GM23338 (cell line): ENCODE results near the gene SPATS2. TPM values are rescaled to one million over a fixed set of nuclear protein-coding genes. Genes with fewer than 3 reads are reported as not detected.

Experiments
- ATAC-seq: fragments of 200-7000 bp; cut with Tn5 transposase; 3 replicates; pipeline ENCODE4 v1.9.1; 2020
- DNase-seq: peaks from one replicate; pipeline ENCODE4 v3.0.0-alpha.2; 2015; ENCODE audit warnings: low spot score
- H2AFZ ChIP-seq: fragments of 200-600 bp; sonication (generic); 2 replicates; pipeline ENCODE4 v1.8.0; 2016; ENCODE audit warnings: antibody characterized with exemption, mild to moderate bottlenecking, moderate library complexity
- H3F3A ChIP-seq: fragments of 200-600 bp; sonication (generic); replicated peaks from 2 replicates; pipeline ENCODE4 v1.8.0; 2017; ENCODE audit warnings: antibody characterized with exemption, mixed run types, low read depth
- H3K27ac ChIP-seq: fragments of 200-600 bp; sonication (generic); 2 replicates; pipeline ENCODE4 v1.6.1; 2016; ENCODE audit warnings: low read depth
- H3K27me3 ChIP-seq: fragments of 200-600 bp; sonication (generic); 2 replicates; pipeline ENCODE4 v1.8.0; 2016; ENCODE audit warnings: mild to moderate bottlenecking, mixed run types, moderate library complexity; ENCODE audit not compliant: insufficient read depth
- H3K36me3 ChIP-seq: fragments of 200-600 bp; sonication (generic); 2 replicates; pipeline ENCODE4 v1.8.0; 2016; ENCODE audit warnings: mild to moderate bottlenecking; ENCODE audit not compliant: insufficient read depth
- H3K4me1 ChIP-seq: fragments of 200-600 bp; sonication (generic); 2 replicates; pipeline ENCODE4 v1.8.0; 2016; ENCODE audit warnings: mild to moderate bottlenecking, moderate library complexity; ENCODE audit not compliant: insufficient read depth
- H3K4me2 ChIP-seq: fragments of 200-600 bp; sonication (generic); 2 replicates; pipeline ENCODE4 v1.7.1; 2017; ENCODE audit warnings: mixed run types
- H3K4me3 ChIP-seq: fragments of 200-600 bp; sonication (generic); 2 replicates; pipeline ENCODE4 v1.6.1; 2016; ENCODE audit warnings: mixed run types
- H3K79me2 ChIP-seq: fragments of 200-600 bp; sonication (generic); replicated peaks from 2 replicates; pipeline ENCODE4 v1.8.0; 2017; ENCODE audit warnings: mild to moderate bottlenecking; ENCODE audit not compliant: insufficient read depth
- H3K9me2 ChIP-seq: fragments of 200-600 bp; sonication (generic); 2 replicates; pipeline ENCODE4 v1.8.0; 2017; ENCODE audit not compliant: insufficient read depth
- H4K20me1 ChIP-seq: fragments of 200-600 bp; sonication (generic); replicated peaks from 2 replicates; pipeline ENCODE4 v1.8.0; 2017; ENCODE audit warnings: mild to moderate bottlenecking; ENCODE audit not compliant: insufficient read depth
- H3K27ac Mint-ChIP-seq: 2 replicates; pipeline ENCODE4 v1.8.0; 2020; ENCODE audit warnings: inconsistent platforms, mild to moderate bottlenecking, moderate library complexity, mixed read lengths
- H3K27me3 Mint-ChIP-seq: 3 replicates; pipeline ENCODE4 v1.8.0; 2022; ENCODE audit warnings: low read depth, mild to moderate bottlenecking, moderate library complexity, mixed read lengths, inconsistent platforms; ENCODE audit not compliant: insufficient read depth, poor library complexity
- H3K36me3 Mint-ChIP-seq: 3 replicates; pipeline ENCODE4 v1.8.0; 2021; ENCODE audit warnings: low read depth, mild to moderate bottlenecking, inconsistent platforms, moderate library complexity, mixed read lengths
- H3K4me1 Mint-ChIP-seq: 3 replicates; pipeline ENCODE4 v1.8.0; 2020; ENCODE audit warnings: mild to moderate bottlenecking, inconsistent platforms, mixed read lengths
- H3K4me3 Mint-ChIP-seq: 3 replicates; pipeline ENCODE4 v1.8.0; 2021; ENCODE audit warnings: moderate library complexity, mild to moderate bottlenecking, inconsistent platforms, mixed read lengths
- H3K9me3 Mint-ChIP-seq: 3 replicates; pipeline ENCODE4 v1.8.0; 2020; ENCODE audit warnings: moderate library complexity, mild to moderate bottlenecking, inconsistent platforms, mixed read lengths
- CREB1 ChIP-seq: fragments of 250-450 bp; sonication (Bioruptor Pico); IDR thresholded peaks from 2 replicates; pipeline ENCODE4 v1.5.0; 2020; ENCODE audit warnings: low read depth, mild to moderate bottlenecking, moderate library complexity
- CTCF ChIP-seq, 2 experiments: fragments of 200-600 bp in 1 of 2; sonication (generic) in 1 of 2; conservative IDR thresholded peaks; 2 replicates each; pipeline versions ENCODE4 v1.5.1 to v1.6.1; 2016 to 2017; ENCODE audit warnings: antibody characterized with exemption in 2 of 2, low read depth in 2 of 2, mild to moderate bottlenecking in 2 of 2, moderate library complexity in 1 of 2
- ETS1 ChIP-seq: IDR thresholded peaks from 2 replicates; pipeline ENCODE4 v1.6.1; 2016; ENCODE audit warnings: antibody characterized with exemption
- EZH2 ChIP-seq: fragments of 200-600 bp; sonication (generic); IDR thresholded peaks from one replicate; pipeline ENCODE4 v1.8.0; 2017; ENCODE audit warnings: antibody characterized with exemption, mild to moderate bottlenecking, low read depth; ENCODE audit not compliant: unreplicated experiment
- EZH2phosphoT487 ChIP-seq: fragments of 200-600 bp; sonication (generic); IDR thresholded peaks from one replicate; pipeline ENCODE4 v1.8.1; 2018; ENCODE audit warnings: antibody characterized with exemption; ENCODE audit not compliant: unreplicated experiment
- JUNB ChIP-seq: IDR thresholded peaks from one replicate; pipeline ENCODE4 v1.6.1; 2016; ENCODE audit warnings: antibody characterized with exemption; ENCODE audit not compliant: unreplicated experiment
- NANOG ChIP-seq: IDR thresholded peaks from 2 replicates; pipeline ENCODE4 v1.6.1; 2016; ENCODE audit warnings: antibody characterized with exemption, borderline replicate concordance
- POLR2AphosphoS5 ChIP-seq: IDR thresholded peaks from 2 replicates; pipeline ENCODE4 v1.6.1; 2016; ENCODE audit warnings: antibody characterized with exemption, low read depth
- REST ChIP-seq: IDR thresholded peaks from one replicate; pipeline ENCODE4 v1.6.1; 2018; ENCODE audit warnings: antibody characterized with exemption; ENCODE audit not compliant: unreplicated experiment
- STAT1 ChIP-seq: IDR thresholded peaks from one replicate; pipeline ENCODE4 v1.6.1; 2016; ENCODE audit warnings: antibody characterized with exemption; ENCODE audit not compliant: unreplicated experiment
- ZNF114 ChIP-seq: fragments of 250-450 bp; sonication (Bioruptor Pico); IDR thresholded peaks from 2 replicates; pipeline ENCODE4 v1.5.0; 2020; ENCODE audit warnings: mild to moderate bottlenecking, moderate library complexity
- ZNF331 ChIP-seq: fragments of 250-450 bp; sonication (Bioruptor Pico); IDR thresholded peaks from 2 replicates; pipeline ENCODE4 v1.5.0; 2020; ENCODE audit warnings: low read depth, mild to moderate bottlenecking, moderate library complexity
- ZNF462 ChIP-seq: fragments of 250-450 bp; sonication (Bioruptor Pico); IDR thresholded peaks from 2 replicates; pipeline ENCODE4 v1.5.0; 2020; ENCODE audit warnings: mild to moderate bottlenecking, moderate library complexity
- polyA plus RNA-seq: library from polyadenylated mRNA; unstranded; fragments of >200 nt; fragmentation: Nextera tagmentation; extraction: Ambion mirVana; gene quantifications from 2 replicates; pipeline ENCODE4 v1.2.1, GENCODE V29; 2016
- total RNA-seq: library from RNA; depleted of rRNA; stranded (reverse); fragments of >200 nt; shearing (Covaris generic); gene quantifications from 2 replicates; pipeline ENCODE4 v1.2.3, GENCODE V29; 2014

The SPATS2 gene
- total and polyA plus RNA-seq, 2 experiments from 2014 or later = 20.6 to 61.0 TPM

GRCh38 chr12:49537752-49538509, 170.7 kb downstream of the SPATS2 start:
- no peaks in the 10 kb centered on the region; the same call in 1 of the 3 replicates for H3K9me3 Mint-ChIP-seq
- H4K20me1 ChIP-seq = peaks cover 4% of the 10 kb centered on the region; the same call in 1 of the 2 replicates

More at GRCh38 chr12:49537752-49538509, 170.7 kb downstream of the SPATS2 start:
- DNase-seq (peak; percentile 69), ATAC-seq (peak; percentile 37)
- no peaks in the 10 kb centered on the region; the same call in 2 of the 3 replicates for H3K36me3 Mint-ChIP-seq
- peaks cover 27% of the 10 kb centered on the region for H3K4me1 Mint-ChIP-seq
- Histone ChIP-seq H3K79me2 (no peaks in the 10 kb centered on the region), H3K9me2 (no peaks in the 10 kb centered on the region), H3K27ac (no peak overlapping the region), H3K4me1 (peaks cover 17% of the 10 kb centered on the region), H3F3A (no peaks in the 10 kb centered on the region), H2AFZ (peak overlapping the region; percentile 94), H3K4me3 (peak overlapping the region; percentile 63), H3K36me3 (no peaks in the 10 kb centered on the region; the same call in 1 of the 2 replicates), H3K27me3 (peaks cover 90% of the 10 kb centered on the region), H3K4me2 (peak overlapping the region; percentile 89)
- peak in 1 of 2 experiments; percentile 17; a peak in 1 of 4 replicates for TF ChIP-seq CTCF (conservative IDR thresholded peaks at IDR 0.05; ENCODE audit: low read depth in 2 of 2)
- no peak for TF ChIP-seq ZNF114
- no peak for TF ChIP-seq CREB1
- TF ChIP-seq ZNF331 (CRISPR knock-in tag) = no peak
- no peak for TF ChIP-seq NANOG
- TF ChIP-seq EZH2phosphoT487 = peak; percentile 78
- TF ChIP-seq ZNF462 = no peak
- TF ChIP-seq STAT1 = no peak
- peak; percentile 85 for TF ChIP-seq EZH2
- no peak for TF ChIP-seq POLR2AphosphoS5
- TF ChIP-seq ETS1 = no peak
- no peak for TF ChIP-seq REST
- TF ChIP-seq JUNB = no peak
- no peak overlapping the region for H3K27ac Mint-ChIP-seq
- peaks cover 75% of the 10 kb centered on the region for H3K27me3 Mint-ChIP-seq
- peak overlapping the region; percentile 69 for H3K4me3 Mint-ChIP-seq
